Neural cell (in vitro differentiated cells): ENCODE data around the gene CRADD.

Experiments used
- EP300 ChIP-seq: fragments of 450-650 bp; conservative IDR thresholded peaks from 2 replicates; pipeline ENCODE4 v1.6.1; 2014; ENCODE audit warnings: antibody characterized with exemption, mild to moderate bottlenecking, moderate library complexity; ENCODE audit not compliant: poor library complexity, severe bottlenecking
- SMC3 ChIP-seq: fragments of 450-650 bp; conservative IDR thresholded peaks from 2 replicates; pipeline ENCODE4 v1.6.1; 2014; ENCODE audit warnings: antibody characterized with exemption, mild to moderate bottlenecking, moderate library complexity; ENCODE audit not compliant: poor library complexity

DNA sequence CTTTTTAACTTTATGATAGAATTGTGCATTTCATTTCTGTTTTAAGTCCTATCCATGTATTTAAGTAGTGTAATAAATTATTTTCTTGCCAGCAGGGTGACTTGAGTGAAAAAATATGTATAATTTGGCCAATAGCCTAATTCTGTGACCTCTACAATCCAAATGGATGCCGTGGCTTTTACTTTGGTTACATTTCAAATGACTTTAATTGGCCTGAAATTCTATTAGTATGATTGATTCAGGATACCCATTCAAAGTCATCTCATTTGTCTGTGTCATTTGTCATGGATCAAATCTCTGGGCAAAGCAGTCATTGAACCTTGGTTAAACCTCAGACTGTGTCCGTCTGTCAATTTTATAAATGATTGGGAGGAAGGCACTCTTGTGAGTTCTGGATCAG lies 29.6 kb downstream of the CRADD start:
- TF ChIP-seq SMC3 (no peak), EP300 (no peak)
